Mammary microvascular endothelial cell (primary cell): ENCODE data around the gene NPAS4. TPM values are rescaled to one million over a fixed set of nuclear protein-coding genes. Genes with fewer than 3 reads are reported as not detected.

ENCODE experiments used
- total RNA-seq: library from RNA; depleted of rRNA; stranded (reverse); fragments of >200 nt; gene quantifications from 2 replicates; pipeline ENCODE4 v1.2.3, GENCODE V29; 2015

NPAS4 gene
- not detected in 2 replicates for total RNA-seq

GRCh38 chr11:66420671-66421476 is at the start of gene NPAS4:
TSS of gene NPAS4 (plus strand) at chr11:66421035. CDS start at chr11:66421180, 145 bp downstream.

GRCh38 chr11:66371627-66372415 is 49.0 kb upstream of the NPAS4 start, which contains the start of gene SLC29A2:
TSS of gene SLC29A2 (minus strand) at chr11:66371760. CDS start at chr11:66371591, 169 bp downstream.

GRCh38 chr11:66438504-66439466 is 17.9 kb downstream of the NPAS4 start, which contains the start of gene MRPL11:
TSS of gene MRPL11 (minus strand) at chr11:66438848. CDS start at chr11:66438754, 94 bp downstream.

GRCh38 chr11:66466225-66467033 is 45.6 kb downstream of the NPAS4 start, which contains the start of gene PELI3:
TSS of gene PELI3 (plus strand) at chr11:66466905. CDS start at chr11:66468129, 1,224 bp downstream.

Other genes with a start within 250 kb of the NPAS4 start
- gene KLC2, start 163.3 kb upstream of the NPAS4 start, total RNA-seq = 15.7 and 17.4 TPM in 2 replicates
- gene RAB1B, start 152.4 kb upstream of the NPAS4 start, total RNA-seq = 170 and 183 TPM in 2 replicates
- gene CNIH2, start 142.9 kb upstream of the NPAS4 start, total RNA-seq = not detected in 2 replicates
- 108 and 132 TPM in 2 replicates for gene YIF1A, start 131.9 kb upstream of the NPAS4 start, total RNA-seq
- gene TMEM151A, start 129.1 kb upstream of the NPAS4 start, total RNA-seq = under 0.01 TPM in 1 of 2 replicates, not detected in the other
- gene CD248, start 104.0 kb upstream of the NPAS4 start, total RNA-seq = 0.07 and 0.25 TPM in 2 replicates
- gene RIN1, start 84.6 kb upstream of the NPAS4 start, total RNA-seq = 11.2 and 17.5 TPM in 2 replicates
- 88.5 and 93.7 TPM in 2 replicates for gene BRMS1, start 75.9 kb upstream of the NPAS4 start, total RNA-seq
- gene B4GAT1, start 73.4 kb upstream of the NPAS4 start, total RNA-seq = 23.2 and 23.9 TPM in 2 replicates
- 0.13 and 0.30 TPM in 2 replicates for gene SLC29A2, start 49.3 kb upstream of the NPAS4 start, total RNA-seq
- 88.5 and 94.8 TPM in 2 replicates for gene MRPL11, start 17.8 kb downstream of the NPAS4 start, total RNA-seq
- gene PELI3, start 45.9 kb downstream of the NPAS4 start, total RNA-seq = 3.9 and 6.1 TPM in 2 replicates
- 78.1 and 88.9 TPM in 2 replicates for gene DPP3, start 59.4 kb downstream of the NPAS4 start, total RNA-seq
- 15.7 and 17.3 TPM in 2 replicates for gene BBS1, start 89.6 kb downstream of the NPAS4 start, total RNA-seq
- gene ZDHHC24, start 125.0 kb downstream of the NPAS4 start, total RNA-seq = 21.1 and 25.0 TPM in 2 replicates
- gene ACTN3, start 125.9 kb downstream of the NPAS4 start, total RNA-seq = not detected in 2 replicates
- gene CTSF, start 147.6 kb downstream of the NPAS4 start, total RNA-seq = 7.4 and 8.3 TPM in 2 replicates
- 0.05 TPM in 1 of 2 replicates, not detected in the other for gene CCDC87, start 172.0 kb downstream of the NPAS4 start, total RNA-seq
- gene CCS, start 172.2 kb downstream of the NPAS4 start, total RNA-seq = 14.0 and 23.7 TPM in 2 replicates
- gene RBM14, start 195.6 kb downstream of the NPAS4 start, total RNA-seq = 48.3 and 55.6 TPM in 2 replicates
- 101 and 107 TPM in 2 replicates for gene RBM4, start 217.7 kb downstream of the NPAS4 start, total RNA-seq